K562 (cell line): ENCODE results near the gene HNRNPF. TPM values are rescaled to one million over a fixed set of nuclear protein-coding genes. Genes with fewer than 3 reads are reported as not detected.

Experiments used
- CBX8 ChIP-seq: fragments of 200-600 bp; sonication (generic); IDR thresholded peaks from 2 replicates; pipeline ENCODE4 v1.6.1; 2012; ENCODE audit warnings: borderline replicate concordance, mixed run types, low read depth, mild to moderate bottlenecking, moderate library complexity, mixed read lengths, low read length, control low read depth, inconsistent platforms; ENCODE audit not compliant: poor library complexity, severe bottlenecking; ENCODE audit errors: extremely low read depth
- CUX1 ChIP-seq: fragments of 200-800 bp; sonication (Bioruptor generic); IDR thresholded peaks from 2 replicates; pipeline ENCODE4 v1.6.1; 2016; ENCODE audit warnings: missing genetic modification characterization, missing compliant biosample characterization
- DPF2 ChIP-seq: fragments of 450-650 bp; IDR thresholded peaks from 2 replicates; pipeline ENCODE4 v1.6.1; 2016
- PURB ChIP-seq: sonication (generic); formaldehyde crosslinking; IDR thresholded peaks from 2 replicates; pipeline ENCODE4 v1.9.0; 2021; ENCODE audit warnings: low read depth, mild to moderate bottlenecking, missing genetic modification reagents
- RCOR1 ChIP-seq, 2 experiments: IDR thresholded peaks; 2 replicates each; pipeline ENCODE4 v1.6.1; 2012; ENCODE audit warnings: low read depth in 2 of 2, low read length in 2 of 2, borderline replicate concordance in 1 of 2, improper control_type of control experiment in 1 of 2
- SAFB ChIP-seq: fragments of 200-400 bp; formaldehyde crosslinking; IDR thresholded peaks from 2 replicates; pipeline ENCODE4 v1.6.1; 2017; ENCODE audit warnings: low read depth, low read length, borderline replicate concordance
- SMC3 ChIP-seq: conservative IDR thresholded peaks from 2 replicates; pipeline ENCODE4 v1.6.1; 2011; ENCODE audit warnings: low read depth, low read length, improper control_type of control experiment; ENCODE audit not compliant: insufficient read depth
- ZNF318 ChIP-seq, 2 experiments: fragments of 450-650 bp; IDR thresholded peaks; 2 replicates each; pipeline ENCODE4 v1.6.1; 2016; ENCODE audit warnings: mild to moderate bottlenecking in 2 of 2, borderline replicate concordance in 1 of 2, low read depth in 1 of 2, moderate library complexity in 1 of 2
- ZNF324 ChIP-seq: fragments of 250-450 bp; sonication (Bioruptor Pico); IDR thresholded peaks from 2 replicates; pipeline ENCODE4 v1.4.0; 2020; ENCODE audit warnings: mild to moderate bottlenecking
- ZNF583 ChIP-seq: fragments of 250-450 bp; sonication (Bioruptor Pico); IDR thresholded peaks from 2 replicates; pipeline ENCODE4 v1.4.0; 2020
- polyA plus RNA-seq, 8 experiments: library from polyadenylated mRNA; depleted of rRNA in 4 of 8; stranded (reverse) in 5 of 8; unstranded in 3 of 8; fragments of >200 nt; fragmentation: Nextera tagmentation in 2 of 8; fragmentation: Illumina TruSeq in 1 of 8; extraction: Ambion mirVana in 2 of 8; extraction: Trizol in 1 of 8; gene quantifications; 2 replicates each; pipeline versions ENCODE4 v1.2.1 to v1.2.3, GENCODE V29; 2011 to 2014; ENCODE audit warnings: inconsistent platforms in 1 of 8, missing spikeins in 1 of 8
- total RNA-seq, 7 experiments: library from RNA; depleted of rRNA in 6 of 7; stranded (reverse); fragments of >200 nt in 6 of 7; fragmentation: Illumina TruSeq in 2 of 7; extraction: Trizol in 2 of 7; gene quantifications; 2 replicates each; pipeline versions ENCODE4 v1.2.1 to v1.2.3, GENCODE V29; 2011 to 2021; ENCODE audit warnings: low replicate concordance in 1 of 7
- TF ChIP-seq, protein P1 (sequence below): fragments of 250-450 bp; sonication (Bioruptor Pico); IDR thresholded peaks from 2 replicates; pipeline ENCODE4 v1.5.0; 2021

The HNRNPF gene
- total and polyA plus RNA-seq, 9 of the 15 experiments (the other 6 are each of a cell fraction or from before 2014, with no cell fraction given) = 192 to 489 (median 416) TPM

DNA sequence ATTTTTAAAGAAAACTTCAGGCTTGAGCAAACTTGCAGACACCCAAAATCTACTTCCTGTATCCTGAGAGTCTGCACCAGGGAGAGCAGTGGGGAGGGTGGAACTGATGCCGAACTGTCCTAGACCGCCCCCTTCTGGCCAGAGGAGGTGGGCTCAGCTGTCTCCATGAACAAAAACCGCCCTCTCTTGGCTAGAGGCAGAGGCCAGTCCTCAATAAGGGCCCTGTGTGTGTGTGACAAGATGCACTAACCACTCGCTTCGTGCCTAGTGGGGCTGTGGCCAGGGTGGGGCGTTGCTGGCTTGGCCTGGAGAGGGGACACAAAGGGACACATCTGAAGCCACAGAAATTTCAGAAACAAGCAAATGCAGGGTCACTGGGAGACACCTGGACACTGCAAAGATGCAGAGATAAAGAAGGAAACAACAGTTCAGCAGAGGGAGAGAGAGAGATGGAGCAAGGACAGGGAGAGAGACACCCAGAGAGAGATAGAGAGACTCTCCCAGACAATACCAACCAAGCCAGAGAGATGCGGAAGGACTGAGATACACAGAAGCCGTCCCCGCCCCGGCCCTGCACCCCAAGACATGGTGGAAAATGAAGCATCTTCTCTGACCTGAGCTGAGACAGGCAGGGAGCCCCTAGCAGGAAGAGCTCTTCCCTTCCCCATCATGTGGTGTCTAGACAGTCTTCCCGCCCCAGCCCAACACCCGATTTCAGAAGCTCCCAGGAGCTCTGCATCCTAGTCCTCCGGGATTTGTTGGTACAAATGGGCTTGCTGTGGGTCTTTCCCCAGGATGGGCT lies 60.3 kb downstream of the HNRNPF start (continued):
- no peak for TF ChIP-seq ZNF318 (IDR thresholded peaks at IDR 0.05; ENCODE audit: borderline replicate concordance in 1 of 2, low read depth in 1 of 2)
- TF ChIP-seq CBX8 = no peak
- no peak for TF ChIP-seq ZNF583 (CRISPR knock-in tag)
- peak; percentile 98 for TF ChIP-seq SMC3
- TF ChIP-seq RCOR1 (IDR thresholded peaks at IDR 0.05; ENCODE audit: borderline replicate concordance in 1 of 2, low read depth in 2 of 2, low read length in 2 of 2) = peak in 1 of 2 experiments; percentile 80; a peak in 2 of 4 replicates
- TF ChIP-seq ZNF324 (CRISPR knock-in tag) = no peak
- TF ChIP-seq DPF2 = no peak
- TF ChIP-seq SAFB = no peak
- TF ChIP-seq, protein P1, sequence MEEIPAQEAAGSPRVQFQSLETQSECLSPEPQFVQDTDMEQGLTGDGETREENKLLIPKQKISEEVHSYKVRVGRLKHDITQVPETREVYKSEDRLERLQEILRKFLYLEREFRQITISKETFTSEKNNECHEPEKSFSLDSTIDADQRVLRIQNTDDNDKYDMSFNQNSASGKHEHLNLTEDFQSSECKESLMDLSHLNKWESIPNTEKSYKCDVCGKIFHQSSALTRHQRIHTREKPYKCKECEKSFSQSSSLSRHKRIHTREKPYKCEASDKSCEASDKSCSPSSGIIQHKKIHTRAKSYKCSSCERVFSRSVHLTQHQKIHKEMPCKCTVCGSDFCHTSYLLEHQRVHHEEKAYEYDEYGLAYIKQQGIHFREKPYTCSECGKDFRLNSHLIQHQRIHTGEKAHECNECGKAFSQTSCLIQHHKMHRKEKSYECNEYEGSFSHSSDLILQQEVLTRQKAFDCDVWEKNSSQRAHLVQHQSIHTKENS = no peak
- no peak for TF ChIP-seq PURB
- TF ChIP-seq CUX1 = no peak
